Measurements from ENCODE around the gene DNAJC30. TPM values are rescaled to one million over a fixed set of nuclear protein-coding genes. Genes with fewer than 3 reads are reported as not detected.

DNAJC30 gene
- total RNA-seq, 1 experiment from 2014 or later = 6.8 TPM

DNA sequence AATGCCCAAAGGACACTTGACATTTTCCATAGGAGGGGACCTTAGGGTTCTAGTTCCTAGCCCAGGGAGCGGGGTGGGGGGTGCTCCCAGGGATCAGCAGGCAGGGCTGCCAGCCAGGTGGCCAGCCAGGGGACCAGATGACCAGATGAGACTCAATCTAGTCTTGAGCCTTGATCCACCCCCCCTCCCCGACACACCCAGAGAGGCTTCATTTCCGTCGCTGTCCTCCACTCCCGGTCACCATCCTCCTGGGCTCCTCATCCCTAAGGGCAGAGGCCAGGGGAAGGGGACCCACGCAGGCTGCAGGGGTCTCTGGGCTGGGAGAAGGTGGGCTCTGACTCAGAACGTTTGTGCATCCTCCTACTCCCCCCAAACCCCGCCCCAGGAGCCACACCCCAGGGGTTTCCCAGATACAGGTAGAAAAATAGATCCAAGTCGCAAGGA is 35.2 kb upstream of the DNAJC30 start:
- no peak for TF ChIP-seq FOXK1 (CRISPR knock-in tag; IDR thresholded peaks at IDR 0.05)
- no peak for TF ChIP-seq ZNF121 (CRISPR knock-in tag; IDR thresholded peaks at IDR 0.05)
- no peak for TF ChIP-seq ZNF423 (CRISPR knock-in tag; IDR thresholded peaks at IDR 0.05)
- TF ChIP-seq KAT7 (CRISPR knock-in tag; IDR thresholded peaks at IDR 0.05; ENCODE audit: borderline replicate concordance) = no peak
- TF ChIP-seq SP1 (CRISPR knock-in tag; conservative IDR thresholded peaks at IDR 0.05) = no peak
- no peak for TF ChIP-seq NR3C1 (CRISPR knock-in tag; conservative IDR thresholded peaks at IDR 0.05; ENCODE audit: low read depth)
- TF ChIP-seq ZNF138 (CRISPR knock-in tag; conservative IDR thresholded peaks at IDR 0.05) = no peak
- TF ChIP-seq, protein P1, sequence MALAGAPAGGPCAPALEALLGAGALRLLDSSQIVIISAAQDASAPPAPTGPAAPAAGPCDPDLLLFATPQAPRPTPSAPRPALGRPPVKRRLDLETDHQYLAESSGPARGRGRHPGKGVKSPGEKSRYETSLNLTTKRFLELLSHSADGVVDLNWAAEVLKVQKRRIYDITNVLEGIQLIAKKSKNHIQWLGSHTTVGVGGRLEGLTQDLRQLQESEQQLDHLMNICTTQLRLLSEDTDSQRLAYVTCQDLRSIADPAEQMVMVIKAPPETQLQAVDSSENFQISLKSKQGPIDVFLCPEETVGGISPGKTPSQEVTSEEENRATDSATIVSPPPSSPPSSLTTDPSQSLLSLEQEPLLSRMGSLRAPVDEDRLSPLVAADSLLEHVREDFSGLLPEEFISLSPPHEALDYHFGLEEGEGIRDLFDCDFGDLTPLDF (CRISPR knock-in tag; IDR thresholded peaks at IDR 0.05) = no peak
- TF ChIP-seq ZNF232 (CRISPR knock-in tag; IDR thresholded peaks at IDR 0.05) = no peak
- TF ChIP-seq FOXP1 (CRISPR knock-in tag; IDR thresholded peaks at IDR 0.05; ENCODE audit: borderline replicate concordance) = no peak
- no peak for TF ChIP-seq CBFB (CRISPR knock-in tag; IDR thresholded peaks at IDR 0.05; ENCODE audit: low read depth)
- no peak for TF ChIP-seq ZBTB43 (CRISPR knock-in tag; IDR thresholded peaks at IDR 0.05)
- no peak for TF ChIP-seq ETV6 (CRISPR knock-in tag; IDR thresholded peaks at IDR 0.05)
- no peak for TF ChIP-seq NFATC4 (CRISPR knock-in tag; IDR thresholded peaks at IDR 0.05)
- no peak for TF ChIP-seq SMAD4 (CRISPR knock-in tag; IDR thresholded peaks at IDR 0.05)
- no peak for TF ChIP-seq ATF6 (CRISPR knock-in tag; IDR thresholded peaks at IDR 0.05)
- TF ChIP-seq SMAD3 (CRISPR knock-in tag; IDR thresholded peaks at IDR 0.05; ENCODE audit: borderline replicate concordance) = no peak
- Mint-ChIP-seq H3K4me3 (peak overlapping the region; percentile 58), H3K9me3 (no peaks in the 10 kb centered on the region), H3K36me3 (no peaks in the 10 kb centered on the region), H3K4me1 (no peaks in the 10 kb centered on the region), H3K27me3 (ENCODE audit: low read depth) (peaks cover 42% of the 10 kb centered on the region), H3K27ac (no peak overlapping the region)
- no peak for ATAC-seq
- ChIA-PET POLR2A (no interaction called here), CTCF (interaction anchor here (5.0 kb wide), 1 partner anchor 112 kb away, joined by 19 read pairs; no protein-coding TSS in a partner anchor)
- DNase-seq (ENCODE audit: low spot score) = no peak

GRCh38 chr7:73717991-73718405 is 34.7 kb upstream of the DNAJC30 start:
- TF ChIP-seq CBFB (CRISPR knock-in tag; IDR thresholded peaks at IDR 0.05; ENCODE audit: low read depth) = no peak
- ATAC-seq (no peak), DNase-seq (ENCODE audit: low spot score) (no peak)
- POLR2A ChIA-PET = no interaction called here
- Mint-ChIP-seq H3K27ac (no peak overlapping the region), H3K9me3 (no peaks in the 10 kb centered on the region), H3K4me1 (no peaks in the 10 kb centered on the region), H3K4me3 (peak overlapping the region; percentile 58), H3K27me3 (ENCODE audit: low read depth) (peaks cover 42% of the 10 kb centered on the region), H3K36me3 (no peaks in the 10 kb centered on the region)
- CTCF ChIA-PET = interaction anchor here (0.6 to 5.0 kb wide), 2 partner anchors 96 to 111 kb away, joined by 4 to 19 read pairs; no protein-coding TSS in a partner anchor

DNA sequence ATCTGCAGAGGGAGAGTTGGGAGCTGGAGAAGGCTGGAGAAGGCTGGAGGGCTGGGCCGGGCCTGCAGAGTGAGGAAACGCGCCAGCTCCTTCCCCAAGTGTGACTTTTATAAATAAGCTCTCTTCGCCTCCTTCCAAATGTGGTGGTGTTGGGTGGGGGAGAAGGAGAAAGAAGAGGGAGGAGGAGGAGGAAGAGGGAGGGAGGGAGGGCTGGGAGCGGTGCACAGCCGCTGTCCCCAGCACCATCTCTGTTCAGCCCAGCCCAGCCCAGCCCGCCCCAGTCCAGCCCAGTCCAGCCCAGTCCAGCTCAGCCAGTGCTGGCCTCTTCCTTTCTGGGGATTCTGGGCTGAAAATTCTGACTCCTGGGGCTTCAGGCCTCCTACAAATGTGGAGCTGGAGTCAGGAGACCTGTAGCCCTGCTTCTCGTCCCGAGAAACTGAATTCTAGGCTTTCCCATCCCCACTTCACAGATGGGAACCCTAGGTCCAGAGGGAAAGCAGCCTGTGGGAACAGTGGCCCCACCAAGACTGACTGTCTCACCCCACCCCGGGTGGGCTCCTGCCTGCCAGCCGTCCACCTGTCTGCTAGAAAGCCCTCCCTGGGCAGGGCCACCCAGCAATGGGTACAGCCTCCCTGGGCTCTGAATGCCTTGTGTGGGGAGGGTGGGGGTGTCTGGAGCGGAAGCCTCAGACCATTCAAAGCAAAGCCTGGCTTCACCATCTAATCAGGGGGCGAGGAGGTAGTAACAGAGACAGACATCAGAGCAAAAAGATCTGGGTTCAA is 34.0 kb upstream of the DNAJC30 start:
- peak overlapping the region; percentile 58; the same call in 1 of the 2 replicates for H3K4me3 Mint-ChIP-seq
- ChIA-PET POLR2A (no interaction called here), CTCF (interaction anchor here (0.6 to 5.0 kb wide), 5 partner anchors 8 to 110 kb away, joined by 3 to 25 read pairs (median 4); no protein-coding TSS in a partner anchor)
- no peaks in the 10 kb centered on the region for H3K36me3 Mint-ChIP-seq
- H3K9me3 Mint-ChIP-seq = no peaks in the 10 kb centered on the region
- H3K27ac Mint-ChIP-seq = no peak overlapping the region
- no peaks in the 10 kb centered on the region for H3K4me1 Mint-ChIP-seq
- peaks cover 38% of the 10 kb centered on the region for H3K27me3 Mint-ChIP-seq (ENCODE audit: low read depth)
- ATAC-seq (no peak), DNase-seq (ENCODE audit: low spot score) (no peak)
- TF ChIP-seq ZNF232 (CRISPR knock-in tag; IDR thresholded peaks at IDR 0.05) = no peak
- TF ChIP-seq SOX15 (CRISPR knock-in tag; IDR thresholded peaks at IDR 0.05) = no peak
- no peak for TF ChIP-seq GTF2I (CRISPR knock-in tag; conservative IDR thresholded peaks at IDR 0.05)
- no peak for TF ChIP-seq MXD4 (CRISPR knock-in tag; IDR thresholded peaks at IDR 0.05; ENCODE audit: borderline replicate concordance)
- no peak for TF ChIP-seq RELA (CRISPR knock-in tag; IDR thresholded peaks at IDR 0.05; ENCODE audit: borderline replicate concordance)
- no peak for TF ChIP-seq TP53 (CRISPR knock-in tag; IDR thresholded peaks at IDR 0.05)
- no peak for TF ChIP-seq ESRRA (CRISPR knock-in tag; IDR thresholded peaks at IDR 0.05; ENCODE audit: borderline replicate concordance)
- no peak for TF ChIP-seq AR (CRISPR knock-in tag; IDR thresholded peaks at IDR 0.05)
- TF ChIP-seq, protein P2, sequence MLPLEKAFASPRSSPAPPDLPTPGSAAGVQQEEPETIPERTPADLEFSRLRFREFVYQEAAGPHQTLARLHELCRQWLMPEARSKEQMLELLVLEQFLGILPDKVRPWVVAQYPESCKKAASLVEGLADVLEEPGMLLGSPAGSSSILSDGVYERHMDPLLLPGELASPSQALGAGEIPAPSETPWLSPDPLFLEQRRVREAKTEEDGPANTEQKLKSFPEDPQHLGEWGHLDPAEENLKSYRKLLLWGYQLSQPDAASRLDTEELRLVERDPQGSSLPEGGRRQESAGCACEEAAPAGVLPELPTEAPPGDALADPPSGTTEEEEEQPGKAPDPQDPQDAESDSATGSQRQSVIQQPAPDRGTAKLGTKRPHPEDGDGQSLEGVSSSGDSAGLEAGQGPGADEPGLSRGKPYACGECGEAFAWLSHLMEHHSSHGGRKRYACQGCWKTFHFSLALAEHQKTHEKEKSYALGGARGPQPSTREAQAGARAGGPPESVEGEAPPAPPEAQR (CRISPR knock-in tag; IDR thresholded peaks at IDR 0.05) = no peak
